Left colon (tissue), 2 donors: Measurements from ENCODE around the gene KCNQ1. TPM values are rescaled to one million over a fixed set of nuclear protein-coding genes. Genes with fewer than 3 reads are reported as not detected.

Source experiments
- ATAC-seq: fragments of 200-7000 bp; cut with Tn5 transposase; one replicate; pipeline ENCODE4 v1.9.1; 2020; ENCODE audit warnings: mild to moderate bottlenecking, moderate library complexity
- DNase-seq, 2 donors: peaks; one replicate each; pipeline ENCODE4 v3.0.0-alpha.2; 2020
- intact Hi-C, 2 donors: fragments of 100-400 bp; cut with DNase I in 1 of 2; cut with micrococcal nuclease in 1 of 2; formaldehyde crosslinking; loops; one replicate each; pipeline versions ENCODE4 v1.11.2 to v1.14.0; 2022; cut with DNase I, micrococcal nuclease
- total RNA-seq, 2 donors: library from RNA; stranded (reverse); fragmentation: NEBNext Ultra II Directional; extraction: Animal tissue kit (Norgen Biotek cat#: 25700); gene quantifications; one replicate each; pipeline ENCODE4 v1.2.1, GENCODE V29; 2021
- donor health status: DM: no; HTN: no; CAD: no.
- donor health status: DM: yes; HTN: yes; CAD: no.

The KCNQ1 gene
- total RNA-seq, 2 donors from 2014 or later: 42.8 to 56.8 TPM

DNA sequence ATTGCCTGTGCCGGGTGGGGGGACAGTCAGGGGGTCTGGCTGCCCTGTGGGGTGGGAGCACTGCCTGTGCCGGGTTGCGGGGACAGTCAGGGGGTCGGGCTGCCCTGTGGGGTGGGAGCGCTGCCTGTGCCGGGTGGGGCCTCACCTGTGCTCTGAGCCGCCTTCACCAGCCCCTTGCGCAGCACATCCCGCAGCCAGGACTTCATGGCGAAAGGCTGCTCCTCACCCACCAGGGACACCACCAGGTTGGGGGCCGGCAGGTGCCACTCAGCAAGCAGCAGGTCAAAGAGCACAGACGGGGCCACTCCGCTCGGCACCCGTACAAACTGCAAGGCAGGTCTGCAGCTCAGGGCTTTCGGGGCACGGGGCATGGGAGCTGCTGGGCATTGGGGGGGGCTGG lies 22.8 kb upstream of the KCNQ1 start:
- ATAC-seq (no peak), DNase-seq (no peak)
- intact Hi-C loops: loop anchor here (5.0 to 10.0 kb wide), 4 partner anchors 115 to 473 kb away; partner anchors contain the start of genes C11orf21 (in 1 of the 2) and TSPAN32 (in 1 of the 2)

DNA sequence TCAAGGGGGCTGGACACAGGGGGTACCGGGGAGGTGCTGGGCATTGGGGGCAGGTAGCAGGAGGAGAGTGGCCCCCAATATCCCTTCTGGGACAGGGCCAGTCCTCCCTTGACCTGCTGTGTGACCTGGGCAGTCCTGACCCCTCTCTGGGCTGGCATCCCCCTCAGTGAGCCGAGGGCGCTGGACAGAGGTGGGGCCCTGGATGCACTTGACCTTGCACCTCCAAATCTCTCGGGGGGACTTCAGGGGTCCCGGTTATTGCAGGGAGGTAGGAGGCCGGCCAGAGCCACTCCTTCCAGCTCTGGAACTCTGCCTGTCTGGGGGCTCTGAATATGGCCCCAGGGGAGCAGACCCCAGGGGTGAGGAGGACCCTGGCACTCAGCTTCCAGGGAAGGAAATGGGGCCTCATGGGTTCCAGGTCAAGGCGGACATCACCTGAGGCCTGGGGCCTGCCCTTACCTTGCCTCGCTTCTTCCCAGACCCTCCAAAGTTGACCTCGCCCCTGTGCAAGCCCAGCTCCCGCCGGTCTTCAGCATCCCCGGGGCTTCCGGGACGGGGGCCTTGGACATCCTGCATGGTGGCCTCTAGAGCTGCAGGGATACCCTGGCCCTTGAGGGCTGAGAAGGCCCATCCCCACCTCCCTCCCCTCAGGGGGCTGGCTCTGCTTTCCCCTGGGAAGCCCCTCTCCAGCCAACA lies 22.2 kb upstream of the KCNQ1 start:
- no peak for DNase-seq
- intact Hi-C loops: loop anchor here (5.0 to 10.0 kb wide), 4 partner anchors 115 to 472 kb away; partner anchors contain the start of genes C11orf21 (in 1 of the 2) and TSPAN32 (in 1 of the 2)
- no peak for ATAC-seq

DNA sequence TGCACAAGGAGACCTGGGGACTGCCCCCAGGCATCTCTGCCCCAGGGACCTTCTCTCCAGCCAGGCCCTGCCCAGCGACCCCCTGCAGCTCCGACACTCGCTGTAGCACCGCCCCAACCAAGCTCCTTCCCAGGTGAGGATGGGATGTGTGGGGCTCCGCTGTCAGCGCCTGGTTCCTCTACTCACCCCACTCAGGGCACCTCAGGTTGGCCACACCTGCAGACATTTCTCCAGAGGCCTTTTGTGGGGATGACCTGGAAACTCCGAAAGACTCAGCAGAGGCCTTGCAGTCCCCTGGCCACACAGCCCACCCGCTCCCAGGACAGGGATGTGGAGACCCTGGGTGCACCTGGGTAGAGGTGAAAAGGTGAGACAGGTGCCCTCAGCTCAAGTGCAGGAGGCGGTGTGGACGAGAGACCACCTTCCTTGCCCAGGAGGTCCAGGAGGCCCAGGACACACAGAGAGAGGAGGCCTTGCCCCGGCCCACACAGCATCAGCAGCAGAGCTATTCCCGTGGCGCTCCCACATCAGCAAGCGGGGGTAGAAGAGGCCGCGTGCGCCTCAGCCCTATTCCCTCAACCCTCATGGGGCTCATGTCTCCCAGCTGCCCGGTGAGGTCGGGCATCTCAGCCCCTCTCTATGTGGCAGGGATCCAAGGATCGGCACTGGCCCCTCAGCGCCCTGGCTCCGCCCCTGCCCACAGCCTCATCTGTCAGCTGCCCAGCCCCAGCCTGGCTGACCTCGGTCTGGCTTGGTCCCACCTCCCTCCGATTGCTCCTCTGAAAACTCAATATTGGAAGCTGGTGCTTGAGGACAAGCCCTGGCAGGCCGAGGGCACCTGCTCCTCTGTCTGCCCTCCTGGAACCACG lies 21.4 kb upstream of the KCNQ1 start:
- intact Hi-C loops: loop anchor here (5.0 to 10.0 kb wide), 4 partner anchors 116 to 471 kb away; partner anchors contain the start of genes C11orf21 (in 1 of the 2) and TSPAN32 (in 1 of the 2)
- DNase-seq (no peak), ATAC-seq (no peak)

DNA sequence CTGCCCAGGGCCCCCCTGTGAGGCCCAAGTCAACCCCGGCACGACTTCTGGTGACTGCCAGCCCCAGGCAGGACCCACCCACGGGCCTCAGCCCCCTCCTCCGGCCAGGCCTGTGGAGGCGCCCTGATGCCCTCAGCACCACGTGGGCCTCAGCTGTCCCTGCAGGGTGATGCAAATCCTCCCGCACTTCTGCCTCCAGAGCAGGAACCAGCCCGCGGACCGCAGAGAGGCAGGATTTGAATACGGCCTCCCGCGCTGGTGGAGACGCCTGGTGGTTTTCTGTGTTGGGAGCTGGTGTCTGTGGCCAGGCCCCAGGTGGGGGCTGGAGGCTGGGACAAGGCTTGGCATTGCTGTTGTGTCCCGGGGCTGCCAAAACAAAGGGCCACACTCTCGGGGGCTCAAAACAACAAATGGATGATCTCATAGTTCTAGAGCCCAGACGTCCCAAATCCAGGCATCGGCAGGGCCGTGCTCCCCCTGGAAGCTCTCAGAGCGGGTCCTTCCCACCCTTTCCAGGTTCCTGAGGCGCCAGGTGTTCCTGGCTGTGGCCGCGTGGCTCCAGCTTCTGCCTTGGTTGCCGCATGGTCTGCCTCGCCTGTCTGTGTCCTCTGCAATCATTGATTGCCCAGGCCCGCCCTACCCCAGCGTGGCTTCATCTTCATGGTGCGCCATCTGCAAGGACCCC lies 19.9 kb upstream of the KCNQ1 start:
- intact Hi-C loops: loop anchor here (5.0 to 10.0 kb wide), 6 partner anchors 102 to 470 kb away; partner anchors contain the start of genes C11orf21 (in 1 of the 2) and TSPAN32 (in 1 of the 2)
- ATAC-seq (no peak), DNase-seq (no peak)

DNA sequence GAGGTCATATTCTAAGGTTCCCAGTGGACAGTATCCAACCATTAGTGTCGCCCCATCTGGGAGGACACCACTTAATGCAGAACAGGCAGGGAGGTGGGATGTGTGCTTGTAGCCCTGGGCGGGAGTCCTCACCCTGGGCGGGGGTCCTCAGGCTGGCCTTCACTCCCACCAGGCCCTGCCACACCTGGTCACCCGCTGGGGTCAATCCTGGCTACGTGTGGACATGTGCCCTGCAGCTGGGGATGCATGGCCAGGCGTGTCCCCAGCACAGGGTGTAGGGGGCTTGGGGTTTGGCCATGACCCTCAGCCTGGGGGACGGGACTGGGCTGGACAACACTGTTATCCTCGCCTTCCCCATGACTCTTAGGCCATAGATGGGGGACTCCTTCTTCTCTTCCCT lies 19.3 kb upstream of the KCNQ1 start:
- intact Hi-C loops: loop anchor here (5.0 to 10.0 kb wide), 3 partner anchors 102 to 469 kb away; no protein-coding TSS in a partner anchor
- DNase-seq (no peak), ATAC-seq (no peak)

DNA sequence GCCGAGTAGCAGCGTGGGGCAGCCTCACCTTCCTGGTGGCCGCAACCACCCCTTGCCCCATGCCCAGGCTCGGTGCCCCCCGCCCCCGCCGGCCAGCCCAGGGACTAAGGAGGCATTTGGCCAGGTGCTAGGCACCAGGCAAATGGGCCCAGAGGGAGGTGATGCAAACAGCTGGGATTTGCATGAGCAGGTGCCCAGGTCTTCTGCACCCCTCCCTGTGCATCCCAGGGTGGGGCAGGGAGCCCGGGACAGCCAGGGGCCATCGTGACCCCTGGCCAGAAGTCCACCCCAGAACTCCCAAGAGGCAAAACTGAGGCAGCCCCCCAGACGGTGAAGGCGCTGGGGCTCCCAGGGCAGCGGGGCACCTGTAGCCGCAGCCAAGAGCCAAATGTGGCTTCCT lies 18.6 kb upstream of the KCNQ1 start:
- DNase-seq (no peak), ATAC-seq (no peak)
- intact Hi-C loops: loop anchor here (5.0 to 10.0 kb wide), 3 partner anchors 101 to 469 kb away; no protein-coding TSS in a partner anchor

DNA sequence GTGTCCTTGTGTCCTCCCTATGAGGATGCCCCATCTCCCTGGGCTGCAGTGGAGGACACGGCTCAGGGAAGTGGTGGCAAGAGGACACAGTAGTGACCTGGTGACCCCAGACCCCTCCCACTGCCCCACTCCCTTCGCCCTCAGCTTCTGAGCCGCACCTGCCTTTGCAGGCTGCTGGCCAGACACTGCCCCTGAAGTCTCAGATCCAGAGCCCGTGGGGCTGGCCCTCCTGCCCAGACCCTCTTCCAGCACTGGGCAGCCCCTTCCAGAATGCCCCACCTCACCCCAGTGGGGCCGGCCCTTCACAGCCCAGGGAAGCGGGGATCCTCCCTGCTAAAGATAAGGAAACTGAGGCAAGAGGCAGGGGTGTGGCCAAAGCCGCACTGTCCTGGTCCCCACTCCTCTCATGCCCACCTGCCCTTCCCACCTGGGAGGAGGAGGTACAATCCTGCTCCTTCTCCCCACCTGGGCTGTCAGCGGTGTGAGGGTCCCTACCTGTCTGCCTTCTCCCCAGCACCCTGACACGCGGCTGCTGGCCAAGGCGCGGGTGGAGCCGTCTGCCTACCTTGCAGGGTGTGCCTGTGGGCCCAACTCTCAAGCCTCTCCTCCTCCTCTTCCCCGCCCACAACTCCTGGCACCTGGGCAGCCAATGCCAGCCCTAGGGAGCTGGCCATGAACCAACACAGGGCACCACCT lies 17.8 kb upstream of the KCNQ1 start:
- intact Hi-C loops: loop anchor here (5.0 to 10.0 kb wide), 3 partner anchors 100 to 468 kb away; no protein-coding TSS in a partner anchor
- DNase-seq: peak; percentile 78 to 80
- peak; percentile 88 for ATAC-seq

DNA sequence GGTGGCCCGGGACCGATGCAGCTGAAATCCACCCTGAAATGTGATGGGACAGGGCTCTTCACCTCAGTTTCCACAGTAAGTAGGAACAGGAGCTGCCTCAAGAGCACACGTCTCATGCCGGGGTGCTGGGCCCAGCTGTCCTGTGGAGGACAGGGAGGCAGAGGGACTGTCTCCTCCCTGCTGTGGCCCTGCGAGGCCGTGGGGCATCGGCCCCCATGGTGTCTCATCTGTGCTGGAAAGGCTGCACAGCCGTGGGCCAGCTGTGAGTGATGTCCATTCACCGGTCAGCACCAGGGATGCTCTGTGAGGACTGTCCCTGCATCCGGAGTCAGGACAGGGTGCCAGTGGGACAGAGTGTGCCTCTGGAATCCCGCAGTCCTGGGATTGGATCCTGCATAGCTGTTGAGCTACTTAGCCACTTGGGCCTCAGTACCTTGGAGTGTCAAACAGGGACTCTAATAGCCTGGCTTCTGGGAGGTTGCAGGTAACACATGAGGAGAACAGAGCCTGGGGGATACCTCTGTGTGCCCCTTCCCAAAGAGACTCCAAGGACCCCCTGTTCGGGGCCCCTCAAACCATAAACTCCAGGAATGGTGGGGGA lies 17.0 kb upstream of the KCNQ1 start:
- intact Hi-C loops: loop anchor here (5.0 to 10.0 kb wide), 3 partner anchors 99 to 467 kb away; no protein-coding TSS in a partner anchor
- no peak for DNase-seq
- peak; percentile 12 for ATAC-seq

DNA sequence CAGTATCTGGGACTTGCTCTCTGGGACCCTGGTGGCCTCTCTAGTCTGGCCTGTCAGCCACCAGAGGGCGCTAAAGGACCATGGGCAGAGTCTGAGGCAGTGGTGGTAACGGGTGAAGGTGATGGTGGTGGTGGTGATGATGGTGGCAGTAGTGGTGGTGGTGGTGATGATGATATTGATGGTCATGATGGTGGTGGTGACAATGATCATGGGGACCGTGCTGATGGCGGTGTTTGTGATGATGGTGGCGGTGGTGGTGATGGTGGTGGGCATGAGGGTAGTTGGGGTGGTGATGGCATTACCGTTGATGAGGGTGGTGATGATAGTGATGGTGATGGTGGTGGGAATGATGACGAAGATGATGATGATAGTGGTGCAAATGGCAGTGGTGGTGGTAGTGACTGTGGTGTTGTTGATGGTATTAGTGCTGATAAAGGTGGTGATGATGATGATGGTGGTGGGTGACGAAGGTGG lies 16.4 kb upstream of the KCNQ1 start:
- DNase-seq (peak; percentile 69 to 93), ATAC-seq (peak; percentile 73)
- intact Hi-C loops: loop anchor here (5.0 to 10.0 kb wide), 3 partner anchors 99 to 466 kb away; no protein-coding TSS in a partner anchor

DNA sequence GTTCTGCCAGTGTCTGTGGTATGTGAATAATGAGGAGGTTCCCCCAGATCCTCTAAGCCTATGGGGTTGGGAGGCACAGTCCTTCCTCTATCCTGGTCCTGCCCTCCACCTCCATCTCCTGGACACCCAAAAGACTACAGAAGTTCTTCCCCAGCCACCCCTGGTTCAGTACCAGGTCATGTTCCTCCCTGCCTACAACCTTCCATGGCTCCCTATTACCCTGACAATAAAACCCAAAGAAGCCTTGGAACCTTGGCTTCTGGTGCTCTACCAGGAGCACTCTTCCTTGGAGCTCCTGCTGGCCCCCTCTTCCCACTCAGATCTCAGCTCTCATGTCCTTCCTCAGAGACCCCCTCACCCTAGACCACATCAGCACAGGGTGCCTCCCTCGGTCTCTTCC lies 13.4 kb upstream of the KCNQ1 start:
- intact Hi-C loops: no loop called here
- ATAC-seq (no peak), DNase-seq (no peak)

DNA sequence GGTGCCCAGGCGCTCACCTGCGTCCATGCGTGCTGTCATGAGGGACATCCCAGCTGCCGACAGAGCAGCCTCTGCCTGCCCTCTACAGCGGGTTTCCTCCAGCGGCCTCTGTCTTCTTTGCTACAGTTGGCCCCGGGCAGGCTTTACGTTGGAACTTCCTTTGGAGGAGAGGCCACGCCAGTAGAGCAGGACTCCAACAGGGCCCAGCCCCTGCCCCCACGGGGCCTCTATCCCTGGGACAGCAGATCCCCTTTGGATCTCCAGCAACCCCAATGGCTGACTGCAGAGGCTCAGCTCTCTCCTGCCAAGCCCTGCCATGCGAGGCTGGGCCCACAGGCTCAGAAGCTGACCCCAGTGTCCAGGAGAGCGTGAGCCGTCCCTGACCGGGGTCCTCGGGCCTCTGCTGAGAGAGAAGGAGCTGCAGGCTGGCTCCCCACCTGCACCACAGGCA lies 12.6 kb upstream of the KCNQ1 start:
- no peak for ATAC-seq
- DNase-seq: no peak
- intact Hi-C loops: no loop called here

DNA sequence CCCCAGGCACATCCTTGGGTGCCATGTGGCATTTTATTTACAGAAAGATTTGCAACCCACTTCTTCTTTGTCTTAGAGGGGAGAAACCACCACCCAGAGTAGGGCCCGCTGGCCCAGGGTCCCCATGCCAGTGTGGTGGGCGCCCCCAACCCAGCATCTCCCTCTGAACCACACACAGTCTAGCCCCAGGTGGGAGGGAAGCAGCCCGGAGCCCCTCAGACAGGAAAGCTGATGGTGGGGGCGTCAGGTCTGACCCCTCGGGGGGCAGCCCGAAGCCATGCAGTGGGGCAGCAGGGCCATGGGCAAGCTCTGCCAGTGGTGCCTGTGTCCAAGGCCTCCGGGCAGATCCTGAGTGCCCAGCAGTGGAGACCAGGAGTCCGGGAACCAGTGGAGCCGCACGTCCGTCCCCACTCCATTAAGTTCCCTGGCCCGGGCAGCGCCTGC lies 12.2 kb upstream of the KCNQ1 start:
- ATAC-seq: no peak
- no peak for DNase-seq
- intact Hi-C loops: no loop called here

DNA sequence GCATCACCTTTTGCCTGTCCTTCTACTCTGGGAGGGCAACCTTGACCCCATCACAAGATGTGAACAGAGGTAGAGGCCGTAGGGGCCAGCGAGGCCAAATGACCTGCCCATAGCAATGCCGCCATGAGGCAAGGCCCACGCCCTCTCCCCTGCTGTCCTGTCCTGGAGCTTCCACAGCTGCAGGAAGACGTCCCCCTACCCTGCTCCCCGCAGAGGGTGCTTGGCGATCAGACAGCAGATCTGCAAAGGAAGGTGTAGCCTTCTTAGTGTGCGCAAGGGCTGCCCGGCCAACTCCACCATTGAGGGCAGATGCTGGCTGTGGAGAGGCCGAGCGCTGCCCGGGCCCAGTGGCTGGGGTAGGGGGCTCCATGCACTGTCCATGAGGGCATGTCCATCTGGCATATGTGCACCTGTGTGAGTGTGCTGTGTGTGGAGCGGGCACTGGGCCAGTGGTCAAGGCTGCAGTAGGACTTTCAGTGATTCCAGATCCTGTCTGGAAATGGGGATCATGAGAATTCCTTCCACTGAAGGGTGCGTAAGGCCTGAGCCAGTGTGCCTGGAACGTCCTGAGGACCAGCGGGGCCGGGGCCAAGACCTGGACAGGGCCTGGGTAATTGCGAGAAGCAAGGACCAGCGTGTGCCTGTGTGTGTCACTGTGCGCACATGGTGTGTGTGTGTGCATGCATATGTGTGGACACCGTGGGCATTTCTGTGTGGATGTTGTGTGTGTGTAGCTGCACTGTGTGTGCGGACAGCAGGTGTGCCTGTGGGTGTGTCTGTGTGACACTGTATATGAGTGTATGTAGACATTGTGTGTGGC lies 11.5 kb upstream of the KCNQ1 start:
- intact Hi-C loops: no loop called here
- DNase-seq (no peak), ATAC-seq (no peak)

DNA sequence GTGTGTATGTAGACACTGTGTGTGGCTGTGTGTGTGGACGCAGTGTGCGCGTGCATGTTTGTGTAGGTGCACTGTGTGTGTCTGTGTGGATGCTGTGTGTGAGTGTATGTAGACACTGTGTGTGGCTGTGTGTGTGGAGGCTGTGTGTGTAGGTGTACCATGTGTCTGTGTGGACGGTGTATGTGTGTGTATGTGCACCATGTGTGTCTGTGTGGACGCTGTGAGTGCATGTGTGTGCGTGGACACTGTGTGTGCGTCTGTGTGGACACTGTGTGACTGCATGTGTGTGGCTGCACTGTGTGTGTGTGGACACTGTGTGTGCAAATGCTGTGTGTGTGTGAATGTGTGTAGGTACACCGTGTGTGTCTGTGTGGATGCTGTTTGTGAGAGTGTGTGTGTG lies 10.8 kb upstream of the KCNQ1 start:
- intact Hi-C loops: no loop called here
- DNase-seq: no peak
- ATAC-seq: no peak

DNA sequence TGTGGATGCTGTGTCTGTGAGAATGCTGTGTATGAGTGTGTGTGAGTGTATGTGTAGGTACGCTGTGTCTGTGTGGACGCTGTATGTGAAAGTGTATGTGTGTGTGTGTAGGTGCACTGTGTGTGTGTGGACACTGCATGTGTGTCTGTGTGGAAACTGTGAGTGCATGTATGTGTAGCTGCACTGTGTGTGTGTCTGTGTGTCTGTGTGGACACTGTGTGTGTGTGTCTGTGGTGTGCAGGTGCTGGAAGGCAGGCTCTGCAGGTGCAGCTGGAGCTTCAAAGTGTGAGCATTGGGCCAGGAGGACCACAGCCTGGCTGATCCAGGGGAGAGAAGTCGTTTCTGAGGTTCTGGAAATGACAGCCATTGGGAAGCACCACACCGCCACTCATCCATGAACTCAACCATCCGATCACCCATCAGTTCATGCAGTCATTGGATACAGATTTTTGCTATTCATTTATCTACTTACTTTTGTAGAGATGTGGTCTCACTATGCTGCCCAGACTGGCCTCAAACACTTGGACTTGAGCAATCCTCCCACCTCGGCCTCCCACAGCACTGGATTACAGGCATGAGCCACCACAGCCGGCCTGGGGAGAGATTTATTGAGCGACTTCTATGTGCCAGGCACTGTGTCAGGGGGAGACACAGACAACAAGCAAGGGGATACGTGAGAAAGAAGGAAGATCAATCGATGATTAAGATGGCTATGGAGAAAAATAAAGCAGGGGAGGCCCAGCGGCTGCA lies 10.1 kb upstream of the KCNQ1 start:
- ATAC-seq (no peak), DNase-seq (no peak)
- intact Hi-C loops: no loop called here
